GM19099 (cell line): ENCODE measurements around the gene ALDH2.

ENCODE experiments used
- POLR2A ChIP-seq: IDR thresholded peaks from 3 replicates; pipeline ENCODE4 v1.6.1; 2011; ENCODE audit warnings: low read depth; ENCODE audit not compliant: insufficient read length; ENCODE audit errors: extremely low read depth

The ALDH2 gene

GRCh38 chr12:111757361-111758119 is 9.2 kb upstream of the ALDH2 start:
- no peak for TF ChIP-seq POLR2A

DNA sequence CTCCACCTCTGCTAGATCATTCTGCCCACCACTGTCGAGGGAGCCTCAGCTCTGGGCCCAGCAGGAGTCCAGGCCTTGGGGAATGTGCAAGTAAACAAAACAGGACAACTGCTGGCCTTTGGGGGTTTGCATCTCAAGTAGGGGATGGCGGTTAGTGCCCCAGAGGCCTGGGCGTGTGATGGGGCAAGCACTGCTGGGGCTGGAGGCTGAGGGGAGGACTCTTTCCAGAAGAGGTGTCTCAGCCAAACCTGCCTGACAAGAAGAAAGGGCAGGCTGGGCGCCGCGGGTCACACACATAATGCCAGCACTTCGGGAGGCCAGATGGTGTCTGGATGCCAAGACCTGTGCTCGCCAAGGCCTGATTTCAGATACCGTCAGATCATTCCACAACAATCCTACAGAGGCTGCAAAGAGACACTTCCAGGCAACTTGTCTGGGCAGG is 8.6 kb upstream of the ALDH2 start:
- no peak for TF ChIP-seq POLR2A

DNA sequence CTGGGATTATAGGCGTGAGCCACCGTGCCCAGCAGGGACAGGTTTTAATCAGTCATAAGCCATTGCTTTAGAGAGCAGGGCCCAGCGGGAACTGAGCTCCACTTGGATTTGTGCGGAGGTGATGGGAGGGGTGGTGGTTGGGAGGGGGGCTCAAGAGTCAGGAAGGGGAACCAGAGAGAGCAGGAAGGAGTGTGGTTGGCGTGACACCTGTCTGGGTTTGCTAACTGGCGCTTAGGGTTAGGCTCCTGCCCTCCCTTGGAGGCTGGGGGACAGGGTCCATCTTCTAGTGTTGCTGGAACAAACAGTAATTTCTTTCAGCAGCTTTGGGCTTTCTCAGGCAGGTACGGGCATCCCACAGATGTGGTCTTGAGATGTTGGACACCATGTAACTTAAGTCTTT is 7.5 kb upstream of the ALDH2 start:
- no peak for TF ChIP-seq POLR2A

DNA sequence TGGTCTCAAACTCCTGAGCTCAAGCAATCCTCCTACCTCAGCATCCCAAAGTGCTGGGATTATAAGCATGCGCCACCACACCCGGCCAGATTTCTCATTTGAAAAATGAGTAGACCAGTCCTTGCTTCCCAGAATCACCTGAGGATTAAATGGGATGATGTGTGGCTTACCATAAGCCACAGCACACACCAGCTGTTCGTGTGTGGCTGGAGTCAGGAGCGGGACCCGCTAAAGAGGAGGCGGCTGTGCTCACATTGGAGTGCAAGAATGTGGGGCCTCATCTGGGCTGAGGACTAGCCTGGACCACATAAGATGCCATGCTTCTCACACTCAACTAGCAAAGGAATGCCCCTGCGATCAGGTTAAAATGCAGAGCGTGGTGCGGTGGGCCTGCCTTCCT is 6.7 kb upstream of the ALDH2 start:
- no peak for TF ChIP-seq POLR2A

GRCh38 chr12:111761099-111761498 is 5.6 kb upstream of the ALDH2 start:
- TF ChIP-seq POLR2A: no peak

DNA sequence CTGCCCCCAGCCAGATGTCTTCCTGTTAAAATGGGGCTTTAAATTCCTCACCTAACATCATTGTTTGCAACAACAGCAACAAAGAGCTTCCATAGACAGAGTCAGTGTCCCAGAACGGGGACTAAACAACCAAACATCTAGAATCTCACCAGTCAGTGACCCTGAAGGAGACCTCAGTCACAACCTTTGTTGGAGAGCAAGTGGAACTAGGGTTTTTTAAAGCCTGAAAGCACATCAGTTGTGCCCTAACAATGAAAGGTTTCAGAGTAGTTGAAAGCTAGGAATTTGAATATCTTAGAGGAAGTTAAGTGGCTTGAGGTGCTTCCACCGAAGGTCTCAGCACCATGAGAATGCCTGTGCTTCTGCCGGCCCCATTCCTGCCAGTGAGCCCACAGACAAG is 5.0 kb upstream of the ALDH2 start:
- TF ChIP-seq POLR2A: no peak

- TF ChIP-seq POLR2A: no peak
These were observed 2.5 kb upstream of the ALDH2 start for GRCh38 chr12:111764120-111764821.

DNA sequence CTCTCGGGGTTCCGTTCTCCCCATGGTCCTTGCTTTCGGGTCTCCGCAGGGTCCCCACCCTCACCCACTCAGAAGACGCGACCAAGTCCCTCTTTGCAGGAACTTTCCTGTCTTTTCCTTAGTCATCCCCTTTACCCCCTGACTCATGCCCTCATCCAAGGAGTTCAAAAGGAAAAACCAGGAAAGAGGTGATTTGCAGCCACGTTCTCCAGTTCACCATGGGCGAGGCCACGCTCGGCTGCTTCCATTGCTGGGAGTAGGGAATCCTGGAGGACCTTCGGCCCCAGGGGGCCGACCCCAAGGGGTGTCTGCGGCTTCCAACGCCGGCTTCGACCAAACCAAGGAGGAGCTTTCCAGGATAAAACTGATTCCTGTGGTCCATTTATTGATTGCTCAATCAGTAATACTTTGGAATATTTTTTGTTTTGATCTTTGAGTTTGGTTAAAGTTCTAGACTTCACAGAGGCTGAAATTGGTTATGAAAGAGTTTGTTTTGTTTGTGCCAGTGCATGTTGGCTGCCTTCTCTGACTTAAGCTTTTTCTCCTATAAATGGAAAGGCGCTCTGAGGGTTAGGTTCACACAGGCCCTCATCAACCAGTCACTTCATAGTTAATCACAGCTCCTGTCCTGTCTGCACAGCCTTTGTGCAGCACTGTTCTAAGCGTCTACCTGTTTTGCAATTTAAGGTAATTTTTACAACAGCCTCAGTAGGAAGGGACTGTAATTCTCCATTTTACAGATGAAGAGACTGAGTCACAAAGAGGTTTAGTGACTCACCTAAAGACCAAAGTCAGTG is 827 bp downstream of the ALDH2 start:
- no peak for TF ChIP-seq POLR2A

GRCh38 chr12:111768159-111768895 is 1.6 kb downstream of the ALDH2 start:
- no peak for TF ChIP-seq POLR2A

DNA sequence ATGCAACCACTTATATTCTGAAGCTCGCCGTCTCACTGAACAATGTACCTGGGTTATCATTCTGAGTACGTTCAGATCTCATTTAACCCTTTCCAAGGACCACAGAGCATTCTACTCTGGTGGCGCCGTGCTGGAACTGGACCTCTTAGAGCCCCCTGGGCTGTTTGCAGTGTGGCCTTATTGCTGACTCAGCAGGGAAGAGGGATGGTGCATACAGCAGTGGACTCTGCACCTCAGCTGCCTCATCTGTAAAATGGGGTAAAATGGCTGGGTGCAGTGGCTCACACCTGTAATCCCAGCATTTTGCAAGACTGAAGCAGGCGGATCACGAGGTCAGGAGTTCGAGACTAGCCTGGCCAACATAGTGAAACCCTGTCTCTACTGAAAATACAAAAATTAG is 2.9 kb downstream of the ALDH2 start:
- no peak for TF ChIP-seq POLR2A

DNA sequence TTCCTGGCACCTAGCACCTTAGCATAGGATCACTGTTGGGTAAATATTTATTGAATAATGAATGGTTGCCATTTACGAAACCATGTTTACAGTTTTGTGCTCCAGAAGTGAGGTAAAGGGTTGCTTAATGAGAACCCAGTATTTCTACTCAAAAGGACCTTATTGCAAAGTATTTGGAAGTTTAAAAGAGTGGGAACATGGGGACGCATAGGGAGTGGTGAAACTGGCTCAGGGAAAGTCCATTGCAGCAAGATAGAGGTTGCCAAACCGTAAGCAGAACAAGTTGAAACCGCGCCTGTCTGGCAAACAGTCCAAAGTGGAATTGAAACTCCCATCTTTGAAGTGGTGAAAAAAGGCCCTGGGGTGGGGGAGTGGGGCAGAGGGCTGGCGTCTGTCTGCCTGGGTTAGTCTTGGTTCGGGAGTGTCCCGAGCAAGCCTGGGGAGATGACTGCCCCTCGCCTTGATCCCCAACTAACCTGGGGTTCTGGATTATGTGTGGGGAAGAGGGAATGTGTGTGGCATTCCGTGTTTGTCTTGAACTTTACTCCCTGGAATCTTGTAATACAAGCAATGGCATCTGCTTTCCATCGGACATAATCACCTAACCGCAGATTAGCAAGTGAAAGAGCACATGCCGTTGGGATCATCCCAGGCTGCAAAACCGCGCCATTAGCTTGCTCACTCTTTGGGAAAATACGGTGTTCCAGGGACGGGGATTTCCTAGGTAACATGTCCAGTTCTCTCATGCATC is 7.2 kb downstream of the ALDH2 start:
- peak; percentile 37 for TF ChIP-seq POLR2A

GRCh38 chr12:111775205-111776193 is 8.8 kb downstream of the ALDH2 start:
- peak; percentile 66 for TF ChIP-seq POLR2A

DNA sequence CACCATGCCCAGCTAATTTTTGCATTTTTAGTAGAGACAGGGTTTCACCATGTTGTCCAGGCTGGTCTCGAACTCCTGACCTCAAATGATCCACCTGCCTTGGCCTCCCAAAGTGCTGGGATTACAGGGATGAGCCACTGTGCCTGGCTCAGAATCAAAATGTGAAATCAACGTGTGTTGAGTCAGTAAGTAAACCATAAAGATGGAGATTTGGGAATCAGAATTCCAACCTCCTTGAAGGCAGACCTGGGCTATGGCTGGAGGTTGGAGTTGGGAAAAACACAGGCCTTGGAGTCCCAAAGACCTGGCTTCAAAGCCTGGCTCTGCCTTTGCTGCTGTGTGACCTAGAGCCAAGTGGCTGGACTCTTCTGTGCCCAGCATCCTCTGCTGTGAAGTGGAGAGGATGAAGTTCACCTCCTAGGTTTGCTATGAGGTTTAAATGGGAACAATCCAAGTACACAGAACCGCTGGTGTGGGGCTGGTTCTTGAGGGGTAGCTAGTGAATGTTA is 10.2 kb downstream of the ALDH2 start:
- TF ChIP-seq POLR2A: no peak

DNA sequence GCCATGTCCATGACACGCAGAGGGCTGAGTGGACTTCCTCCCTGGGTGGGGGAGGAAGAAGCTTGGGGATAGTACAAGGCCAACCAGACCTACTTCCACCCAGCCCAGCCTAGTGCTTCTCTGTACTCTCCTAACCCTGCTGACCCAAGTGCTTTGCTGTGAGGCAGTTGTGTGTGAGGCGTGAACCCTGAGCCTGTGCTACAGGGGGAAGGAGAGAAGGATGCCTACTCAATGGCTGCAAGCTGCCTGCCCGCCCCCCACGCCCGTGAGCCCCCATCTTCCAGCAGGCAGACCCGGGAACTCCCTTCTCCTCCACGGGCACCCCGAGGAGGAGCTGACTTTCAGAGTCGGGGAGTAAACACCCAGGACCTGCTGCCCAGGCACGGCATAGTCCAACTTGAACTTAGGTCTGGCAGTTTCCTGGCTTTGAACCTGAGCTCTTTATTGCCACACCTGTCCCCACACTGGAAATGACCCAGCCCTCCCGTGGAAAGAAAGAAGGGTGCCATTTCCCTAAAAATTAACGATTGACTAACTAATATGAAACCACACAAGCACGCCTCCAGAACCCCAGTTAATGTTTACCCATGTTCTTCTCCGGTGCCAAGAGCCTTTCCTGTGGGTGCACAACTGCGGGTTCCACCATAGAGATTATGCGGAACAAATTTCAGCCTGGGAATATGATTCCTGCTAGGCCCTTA is 10.8 kb downstream of the ALDH2 start:
- TF ChIP-seq POLR2A: peak; percentile 35
